H7 (cell line): ENCODE results near the gene ZNF236. TPM values are rescaled to one million over a fixed set of nuclear protein-coding genes. Genes with fewer than 3 reads are reported as not detected.
"Not testable (repeated sequence)": the region's sequence is repeated elsewhere in the genome, so short reads cannot be mapped to it uniquely, and the experiment has no call there.

ENCODE experiments used
- DNase-seq: peaks from one replicate; pipeline ENCODE4 v3.0.0; 2012
- H3K27me3 ChIP-seq: 2 replicates; pipeline ENCODE4 v1.6.0; 2011; ENCODE audit warnings: mild to moderate bottlenecking, low read length; ENCODE audit not compliant: control insufficient read depth, insufficient read depth
- H3K36me3 ChIP-seq: replicated peaks from 2 replicates; pipeline ENCODE4 v1.5.1; 2011; ENCODE audit warnings: low read length; ENCODE audit not compliant: control insufficient read depth, insufficient read depth
- H3K4me3 ChIP-seq: 2 replicates; pipeline ENCODE4 v1.5.1; 2011; ENCODE audit warnings: low read depth, mild to moderate bottlenecking, control low read depth, low read length, moderate library complexity; ENCODE audit not compliant: insufficient read depth
- total RNA-seq: library from RNA; depleted of rRNA; stranded (reverse); fragments of >200 nt; shearing (Covaris generic); gene quantifications from 2 replicates; pipeline ENCODE4 v1.2.3, GENCODE V29; 2014

Gene ZNF236
- total RNA-seq, 1 experiment from 2014 or later: 9.1 TPM

DNA sequence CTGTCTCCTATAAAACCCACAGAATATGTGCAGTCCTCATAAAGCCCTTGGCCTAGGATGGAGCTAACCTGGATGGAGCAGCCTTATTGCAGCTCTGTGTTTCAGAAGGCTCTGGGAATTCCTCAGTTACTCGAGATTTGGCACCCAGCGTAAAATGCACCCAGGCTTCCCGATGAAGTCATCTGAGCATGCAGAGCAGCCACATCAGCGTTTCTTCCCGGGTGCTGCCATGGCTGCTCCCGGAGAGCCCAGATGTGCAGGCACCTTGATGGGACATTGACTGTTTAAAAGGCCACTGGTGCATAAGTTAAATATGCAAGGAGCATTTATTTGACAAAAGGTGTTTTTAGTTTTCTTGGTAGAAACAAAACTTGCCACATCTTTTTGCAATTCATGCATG is 195.0 kb downstream of the ZNF236 start:
- no peak for DNase-seq
- Histone ChIP-seq H3K27me3 (no peaks in the 10 kb centered on the region), H3K4me3 (no peak overlapping the region), H3K36me3 (no peaks in the 10 kb centered on the region; the same call in 1 of the 2 replicates)

DNA sequence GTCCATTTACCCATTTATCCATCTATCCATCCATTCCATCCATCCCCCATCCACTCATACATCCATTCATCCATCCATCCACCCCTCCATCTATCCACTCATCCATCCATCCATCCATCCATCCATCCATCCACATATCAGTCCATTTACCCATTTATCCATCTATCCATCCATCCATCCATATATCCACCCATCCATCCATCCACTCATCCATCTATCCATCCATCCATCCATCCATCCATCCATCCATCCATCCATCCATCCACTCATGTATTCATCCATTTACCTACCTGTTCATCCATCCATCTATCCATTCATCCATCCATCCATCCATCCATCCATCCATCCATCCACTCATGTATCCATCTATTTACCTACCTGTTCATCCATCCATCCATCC is 196.3 kb downstream of the ZNF236 start:
- not testable (repeated sequence) for H3K4me3 ChIP-seq, H3K27me3 ChIP-seq, H3K36me3 ChIP-seq, DNase-seq

- no peaks in the 10 kb centered on the region for H3K27me3 ChIP-seq
- no peaks in the 10 kb centered on the region; the same call in 1 of the 2 replicates for H3K36me3 ChIP-seq
- no peak for DNase-seq
- H3K4me3 ChIP-seq: no peak overlapping the region
Observed at GRCh38 chr18:77019641-77020040, 197.3 kb downstream of the ZNF236 start.
